ENCODE results near the gene LSMEM2. TPM values are rescaled to one million over a fixed set of nuclear protein-coding genes. Genes with fewer than 3 reads are reported as not detected.

The LSMEM2 gene
- total and polyA plus RNA-seq, 2 of the 8 experiments (the other 6 are each of a cell fraction or from before 2014, with no cell fraction given): 0.58 to 0.68 TPM

DNA sequence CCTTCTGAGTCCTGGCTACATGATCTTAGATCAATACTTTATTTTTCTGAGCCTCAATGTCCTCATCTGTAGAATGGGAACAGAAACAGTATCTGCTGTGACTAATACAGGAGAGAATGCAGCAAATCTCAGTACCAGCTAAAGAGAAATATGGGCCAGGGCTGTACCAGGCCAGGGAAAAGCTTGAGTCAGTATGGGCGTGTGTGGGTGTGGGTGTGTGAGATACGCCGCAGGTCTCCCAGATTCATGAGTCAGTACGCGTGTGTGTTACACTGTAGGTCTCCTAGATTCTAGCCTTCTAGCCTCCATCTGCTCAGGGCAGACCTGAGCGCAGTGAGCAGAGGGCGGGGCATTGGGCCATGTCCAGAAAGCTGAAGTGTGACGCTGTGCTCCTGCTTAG, 27.7 kb upstream of the LSMEM2 start (continued):
- TF ChIP-seq RFX5 (IDR thresholded peaks at IDR 0.05; ENCODE audit: borderline replicate concordance, low read depth, low read length) (no peak), MAFK (IDR thresholded peaks at IDR 0.05; ENCODE audit: low read depth, low read length) (no peak), TCF12 (IDR thresholded peaks at IDR 0.05; ENCODE audit: low read depth, low read length) (no peak)
